K562 (cell line): ENCODE measurements around the gene KRTAP1-1. TPM values are rescaled to one million over a fixed set of nuclear protein-coding genes. Genes with fewer than 3 reads are reported as not detected.

Experiments used
- ATAC-seq: fragments of 200-7000 bp; cut with Tn5 transposase; 3 replicates; pipeline ENCODE4 v1.9.1; 2020; ENCODE audit warnings: moderate library complexity
- BruUV-seq: library from RNA; stranded (reverse); fragments of 400-500 nt; replicated peaks from 2 replicates; lab custom pipeline; 2021; lab: Mats Ljungman, UMichigan
- CTCF ChIA-PET: fragments of 300-600 bp; formaldehyde crosslinking; extraction: SDS; loops from one replicate; lab custom pipeline; 2021; ENCODE audit warnings: low intra/inter-chr PET ratio; lab: Yijun Ruan, JAX
- POLR2A ChIA-PET: fragments of 300-600, 350-650 bp; sonication (Branson Sonifier 250); formaldehyde crosslinking; extraction: SDS; loops from one replicate; lab custom pipeline; 2021; ENCODE audit warnings: antibody characterized with exemption, inconsistent platforms; lab: Yijun Ruan, JAX
- DNase-seq, 4 experiments: peaks; one replicate each; pipeline versions ENCODE4 v3.0.0 to v3.0.0-alpha.2; 2011 to 2018; ENCODE audit warnings: low spot score in 3 of 4, mixed read lengths in 3 of 4; ENCODE audit errors: extremely low read depth in 1 of 4
- FAIRE-seq: peaks from 2 replicates; lab custom pipeline; 2011; peaks lifted over from hg19 to GRCh38; lab: Jason Lieb, UNC
- H2AFZ ChIP-seq: 2 replicates; pipeline ENCODE4 v1.6.0; 2011; ENCODE audit warnings: low read depth, low read length, control low read depth, inconsistent platforms
- H3K27ac ChIP-seq: fragments of 200-600 bp; 3 replicates; pipeline ENCODE4 v1.8.0; 2011; ENCODE audit warnings: low read depth, mild to moderate bottlenecking, control low read depth, inconsistent platforms, low read length, moderate library complexity, mixed read lengths; ENCODE audit errors: extremely low read depth
- H3K27me3 ChIP-seq, 2 experiments: fragments of 300-600 bp in 1 of 2; 2 replicates in 1 of 2; 3 replicates in 1 of 2; pipeline versions ENCODE4 v1.6.0 to v1.8.0; 2011; ENCODE audit warnings: inconsistent platforms in 2 of 2, low read length in 2 of 2, mild to moderate bottlenecking in 1 of 2, mixed read lengths in 1 of 2, moderate library complexity in 1 of 2; ENCODE audit not compliant: control insufficient read depth in 2 of 2, insufficient read depth in 2 of 2
- H3K36me3 ChIP-seq: fragments of 300-600 bp; 3 replicates; pipeline ENCODE4 v1.8.0; 2011; ENCODE audit warnings: mild to moderate bottlenecking, low read length, inconsistent platforms; ENCODE audit not compliant: control insufficient read depth, insufficient read depth
- H3K4me1 ChIP-seq, 2 experiments: fragments of 200-600 bp in 1 of 2; replicated peaks in 1 of 2; 2 replicates in 1 of 2; 3 replicates in 1 of 2; pipeline versions ENCODE4 v1.5.1 to v1.8.0; 2011; ENCODE audit warnings: inconsistent platforms in 2 of 2, low read length in 2 of 2, mild to moderate bottlenecking in 1 of 2, mixed read lengths in 1 of 2, moderate library complexity in 1 of 2; ENCODE audit not compliant: control insufficient read depth in 2 of 2, insufficient read depth in 2 of 2
- H3K4me2 ChIP-seq: 2 replicates; pipeline ENCODE4 v1.6.1; 2011; ENCODE audit warnings: low read length, control low read depth, inconsistent platforms, mixed read lengths; ENCODE audit not compliant: insufficient read depth
- H3K4me3 ChIP-seq: fragments of 200-600 bp; sonication (generic), shearing (Covaris generic); 2 replicates; pipeline ENCODE4 v1.5.1; 2016; ENCODE audit warnings: control low read depth, inconsistent platforms
- H3K79me2 ChIP-seq: fragments of 200-600 bp; 3 replicates; pipeline ENCODE4 v1.8.0; 2011; ENCODE audit warnings: low read length, inconsistent platforms; ENCODE audit not compliant: control insufficient read depth, insufficient read depth
- H3K9ac ChIP-seq, 2 experiments: 2 replicates each; pipeline versions ENCODE4 v1.6.0 to v1.6.1; 2011; ENCODE audit warnings: low read depth in 2 of 2, low read length in 2 of 2, control low read depth in 1 of 2, inconsistent platforms in 1 of 2, mild to moderate bottlenecking in 1 of 2, mixed read lengths in 1 of 2; ENCODE audit not compliant: insufficient read depth in 1 of 2
- H3K9me1 ChIP-seq: one replicate; pipeline ENCODE4 v1.6.0; 2011; ENCODE audit warnings: inconsistent platforms, mild to moderate bottlenecking, low read length, moderate library complexity; ENCODE audit not compliant: control insufficient read depth, insufficient read depth
- H3K9me3 ChIP-seq: replicated peaks from 2 replicates; pipeline ENCODE4 v1.5.1; 2011; ENCODE audit warnings: low read depth, low read length, inconsistent platforms; ENCODE audit not compliant: control insufficient read depth, insufficient read depth
- H4K20me1 ChIP-seq: replicated peaks from 2 replicates; pipeline ENCODE4 v1.6.1; 2011; ENCODE audit warnings: low read length, inconsistent platforms, mixed read lengths; ENCODE audit not compliant: control insufficient read depth, insufficient read depth
- CEBPG ChIP-seq, 3 experiments: fragments of 200-800 bp in 1 of 3; sonication (Bioruptor generic) in 1 of 3; sonication (generic) in 1 of 3; formaldehyde crosslinking in 1 of 3; IDR thresholded peaks in 2 of 3; conservative IDR thresholded peaks in 1 of 3; 2 replicates each; pipeline versions ENCODE4 v1.6.1 to v1.8.0; 2016 to 2022; ENCODE audit warnings: missing compliant biosample characterization in 2 of 3, missing genetic modification characterization in 2 of 3, mild to moderate bottlenecking in 1 of 3, missing genetic modification reagents in 1 of 3
- GATAD2A ChIP-seq: fragments of 450-650 bp; IDR thresholded peaks from 2 replicates; pipeline ENCODE4 v1.6.1; 2017
- GTF2F1 ChIP-seq: IDR thresholded peaks from 2 replicates; pipeline ENCODE4 v1.6.1; 2011; ENCODE audit warnings: low read depth, low read length, improper control_type of control experiment
- POLR3G ChIP-seq: IDR thresholded peaks from 2 replicates; pipeline ENCODE4 v1.6.1; 2011; ENCODE audit not compliant: insufficient read length, insufficient replicate concordance; ENCODE audit errors: extremely low read depth
- VEZF1 ChIP-seq: fragments of 200-800 bp; sonication (Bioruptor generic); IDR thresholded peaks from 2 replicates; pipeline ENCODE4 v1.6.1; 2017; ENCODE audit warnings: missing genetic modification characterization, missing compliant biosample characterization
- ZNF232 ChIP-seq: sonication (generic); formaldehyde crosslinking; IDR thresholded peaks from 2 replicates; pipeline ENCODE4 v1.8.0; 2022; ENCODE audit warnings: mild to moderate bottlenecking, missing genetic modification reagents
- WGBS: fragments of 100-300 bp; shearing (Covaris generic); methylation state at CpG from one replicate; pipeline ENCODE4 v1.1.6; 2016; ENCODE audit warnings: low coverage, mixed read lengths; ENCODE audit not compliant: insufficient coverage; ENCODE audit errors: missing lambda C conversion rate; 5-methylcytosine and 5-hydroxymethylcytosine counted together
- in situ Hi-C: fragments of 300-500 bp; cut with MboI; formaldehyde crosslinking; loops from 4 replicates; pipeline ENCODE4 v1.15.0; 2018; ENCODE audit warnings: inconsistent platforms, mixed read lengths
- intact Hi-C: fragments of 100-400 bp; cut with micrococcal nuclease; formaldehyde crosslinking; loops from 2 replicates; pipeline ENCODE4 v1.14.2; 2022
- polyA plus RNA-seq, 8 experiments: library from polyadenylated mRNA; depleted of rRNA in 4 of 8; stranded (reverse) in 5 of 8; unstranded in 3 of 8; fragments of >200 nt; fragmentation: Nextera tagmentation in 2 of 8; fragmentation: Illumina TruSeq in 1 of 8; extraction: Ambion mirVana in 2 of 8; extraction: Trizol in 1 of 8; gene quantifications; 2 replicates each; pipeline versions ENCODE4 v1.2.1 to v1.2.3, GENCODE V29; 2011 to 2014; ENCODE audit warnings: inconsistent platforms in 1 of 8, missing spikeins in 1 of 8
- total RNA-seq, 7 experiments: library from RNA; depleted of rRNA in 6 of 7; stranded (reverse); fragments of >200 nt in 6 of 7; fragmentation: Illumina TruSeq in 2 of 7; extraction: Trizol in 2 of 7; gene quantifications; 2 replicates each; pipeline versions ENCODE4 v1.2.1 to v1.2.3, GENCODE V29; 2011 to 2021; ENCODE audit warnings: low replicate concordance in 1 of 7
- TF ChIP-seq, protein P1 (sequence below): fragments of 250-450 bp; sonication (Bioruptor Pico); IDR thresholded peaks from 2 replicates; pipeline ENCODE4 v1.5.0; 2020; ENCODE audit warnings: mild to moderate bottlenecking
- TF ChIP-seq, protein P2 (sequence below), 2 experiments: fragments of 450-650 bp in 1 of 2; sonication (generic) in 1 of 2; formaldehyde crosslinking; conservative IDR thresholded peaks; 2 replicates each; pipeline versions ENCODE4 v1.4.0 to v1.8.1; 2020 to 2022; ENCODE audit warnings: mild to moderate bottlenecking in 1 of 2, missing genetic modification reagents in 1 of 2

KRTAP1-1 gene
- total and polyA plus RNA-seq, 9 of the 15 experiments (the other 6 are each of a cell fraction or from before 2014, with no cell fraction given), result not detected

DNA sequence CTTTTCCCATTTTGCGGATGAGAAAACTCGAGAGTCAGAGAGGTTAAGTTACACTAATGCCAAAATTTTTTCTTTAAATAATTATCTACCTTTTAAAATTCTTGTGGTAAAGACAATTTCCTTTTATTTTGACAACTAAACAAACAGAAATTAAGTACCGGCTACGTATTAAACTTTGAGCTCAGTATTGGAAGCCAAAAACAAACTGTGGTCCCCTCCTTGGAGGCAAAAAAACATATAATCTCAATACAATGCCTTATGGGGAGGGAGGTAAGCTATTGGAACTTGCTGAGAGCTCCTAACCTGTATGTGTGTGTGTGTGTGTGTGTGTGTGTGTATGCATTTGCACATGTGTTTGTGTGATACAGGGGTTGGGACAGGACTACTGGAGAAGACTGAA, 22.2 kb upstream of the KRTAP1-1 start:
- H3K9me3 ChIP-seq, result no peaks in the 10 kb centered on the region
- H3K4me1 ChIP-seq, result peaks cover 0 to 5% of the 10 kb centered on the region in 2 experiments; a peak in 2 of 5 replicates
- no peak overlapping the region for H3K27ac ChIP-seq
- no peaks in the 10 kb centered on the region for H3K36me3 ChIP-seq
- ChIA-PET CTCF (no interaction called here), POLR2A (no interaction called here)
- no peak overlapping the region for H3K4me2 ChIP-seq
- H3K9ac ChIP-seq, result no peak overlapping the region
- no peak overlapping the region for H3K4me3 ChIP-seq
- no peaks in the 10 kb centered on the region for H3K79me2 ChIP-seq
- no peaks in the 10 kb centered on the region for H3K9me1 ChIP-seq
- H4K20me1 ChIP-seq, result no peaks in the 10 kb centered on the region; the same call in 1 of the 2 replicates
- DNase-seq, result no peak
- intact Hi-C loops (no loop called here), in situ Hi-C loops (no loop called here)
- no peak for ATAC-seq
- TF ChIP-seq POLR3G, result no peak
- no peak for TF ChIP-seq CEBPG (CRISPR knock-in tag; IDR thresholded peaks at IDR 0.05)
- no peak for TF ChIP-seq CEBPG (tag; conservative IDR thresholded peaks at IDR 0.05 in 1 of 2, IDR thresholded peaks at IDR 0.05 in 1 of 2)
- no peak for FAIRE-seq
- 0% methylated on average over 4 of the region's 4 CpGs for WGBS
- peaks cover 0 to 4% of the 10 kb centered on the region in 2 experiments; a peak in 2 of 5 replicates for H3K27me3 ChIP-seq
- no TSS peak for BruUV-seq
- no peak overlapping the region for H2AFZ ChIP-seq

DNA sequence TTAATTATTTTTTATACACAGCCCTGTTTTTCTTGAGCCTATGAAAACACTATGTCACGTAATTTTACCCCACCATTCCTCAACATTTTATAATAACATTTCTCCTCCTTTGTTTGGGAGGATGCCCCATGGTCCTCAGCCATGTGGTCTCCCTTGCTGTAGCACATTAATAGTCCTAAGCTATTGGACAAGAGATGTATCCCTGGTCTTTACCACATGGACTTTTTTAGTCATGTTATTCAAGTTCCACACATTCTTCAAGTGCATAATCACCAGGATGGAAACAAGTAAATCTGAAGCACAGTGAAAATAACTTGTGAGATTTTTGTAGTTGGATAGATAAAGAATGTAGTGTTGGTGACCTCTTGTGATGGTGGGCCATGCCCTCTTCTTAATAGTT, 20.7 kb upstream of the KRTAP1-1 start:
- H3K79me2 ChIP-seq, result no peaks in the 10 kb centered on the region
- WGBS, result 0% methylated on average over 1 of the region's 1 CpG
- POLR2A ChIA-PET, result interaction anchor here (0.7 kb wide), 1 partner anchor 592 kb away, joined by 3 read pairs; no protein-coding TSS in a partner anchor
- no peak for FAIRE-seq
- no peaks in the 10 kb centered on the region for H3K9me1 ChIP-seq
- H3K4me2 ChIP-seq, result no peak overlapping the region
- no peaks in the 10 kb centered on the region; the same call in 1 of the 2 replicates for H4K20me1 ChIP-seq
- H3K27ac ChIP-seq, result no peak overlapping the region
- BruUV-seq, result no TSS peak
- intact Hi-C loops, result no loop called here
- no peaks in the 10 kb centered on the region for H3K9me3 ChIP-seq
- H2AFZ ChIP-seq, result no peak overlapping the region
- peaks cover 0 to 4% of the 10 kb centered on the region in 2 experiments; a peak in 3 of 5 replicates for H3K27me3 ChIP-seq
- CTCF ChIA-PET, result no interaction called here
- H3K4me1 ChIP-seq, result peaks cover 0 to 5% of the 10 kb centered on the region in 2 experiments; a peak in 2 of 5 replicates
- H3K4me3 ChIP-seq, result no peak overlapping the region
- in situ Hi-C loops, result no loop called here
- H3K36me3 ChIP-seq, result no peaks in the 10 kb centered on the region
- no peak overlapping the region for H3K9ac ChIP-seq
- DNase-seq, result no peak
- ATAC-seq, result no peak
- TF ChIP-seq VEZF1 (no peak), GTF2F1 (no peak), ZNF232 (CRISPR knock-in tag) (no peak), GATAD2A (no peak)
- TF ChIP-seq, protein P1, sequence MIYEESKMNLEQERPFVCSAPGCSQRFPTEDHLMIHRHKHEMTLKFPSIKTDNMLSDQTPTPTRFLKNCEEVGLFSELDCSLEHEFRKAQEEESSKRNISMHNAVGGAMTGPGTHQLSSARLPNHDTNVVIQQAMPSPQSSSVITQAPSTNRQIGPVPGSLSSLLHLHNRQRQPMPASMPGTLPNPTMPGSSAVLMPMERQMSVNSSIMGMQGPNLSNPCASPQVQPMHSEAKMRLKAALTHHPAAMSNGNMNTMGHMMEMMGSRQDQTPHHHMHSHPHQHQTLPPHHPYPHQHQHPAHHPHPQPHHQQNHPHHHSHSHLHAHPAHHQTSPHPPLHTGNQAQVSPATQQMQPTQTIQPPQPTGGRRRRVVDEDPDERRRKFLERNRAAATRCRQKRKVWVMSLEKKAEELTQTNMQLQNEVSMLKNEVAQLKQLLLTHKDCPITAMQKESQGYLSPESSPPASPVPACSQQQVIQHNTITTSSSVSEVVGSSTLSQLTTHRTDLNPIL (CRISPR knock-in tag), result no peak
- TF ChIP-seq, protein P2, sequence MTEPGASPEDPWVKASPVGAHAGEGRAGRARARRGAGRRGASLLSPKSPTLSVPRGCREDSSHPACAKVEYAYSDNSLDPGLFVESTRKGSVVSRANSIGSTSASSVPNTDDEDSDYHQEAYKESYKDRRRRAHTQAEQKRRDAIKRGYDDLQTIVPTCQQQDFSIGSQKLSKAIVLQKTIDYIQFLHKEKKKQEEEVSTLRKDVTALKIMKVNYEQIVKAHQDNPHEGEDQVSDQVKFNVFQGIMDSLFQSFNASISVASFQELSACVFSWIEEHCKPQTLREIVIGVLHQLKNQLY (CRISPR knock-in tag; conservative IDR thresholded peaks at IDR 0.05), result no peak
